HTERT RPE-1 (cell line): Measurements from ENCODE around the gene APOBEC3C.
"Not testable (repeated sequence)": the region's sequence is repeated elsewhere in the genome, so short reads cannot be mapped to it uniquely, and the experiment has no call there.

Experiments
- in situ Hi-C: fragments of 300-500 bp; cut with MboI; formaldehyde crosslinking; loops from 4 replicates; pipeline ENCODE4 v1.14.3; 2020; ENCODE audit warnings: low sequenced_read_pairs

Gene APOBEC3C

GRCh38 chr22:39055658-39056057 is 41.6 kb downstream of the APOBEC3C start:
- in situ Hi-C loops, result no loop called here

DNA sequence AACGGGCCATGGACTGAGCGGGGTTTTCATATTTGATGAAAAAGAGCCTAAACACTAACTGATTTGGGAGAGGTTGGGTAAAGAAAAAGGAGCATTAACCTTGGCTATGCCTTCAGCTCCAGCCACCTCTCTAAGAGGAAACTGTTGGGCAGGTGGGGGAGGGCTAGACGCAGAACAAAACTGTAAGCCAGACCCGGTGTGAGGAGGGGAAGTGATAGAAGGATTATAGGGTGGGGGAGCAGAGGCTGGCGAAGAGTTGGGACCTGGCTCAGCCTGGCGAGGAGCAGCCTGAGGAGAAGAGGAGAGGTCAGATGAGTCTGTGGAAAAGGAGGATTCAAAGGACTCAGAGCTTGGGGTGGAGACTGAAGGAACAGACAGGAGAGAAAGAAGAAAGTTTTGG is 47.2 kb downstream of the APOBEC3C start:
- in situ Hi-C loops, result not testable (repeated sequence)

DNA sequence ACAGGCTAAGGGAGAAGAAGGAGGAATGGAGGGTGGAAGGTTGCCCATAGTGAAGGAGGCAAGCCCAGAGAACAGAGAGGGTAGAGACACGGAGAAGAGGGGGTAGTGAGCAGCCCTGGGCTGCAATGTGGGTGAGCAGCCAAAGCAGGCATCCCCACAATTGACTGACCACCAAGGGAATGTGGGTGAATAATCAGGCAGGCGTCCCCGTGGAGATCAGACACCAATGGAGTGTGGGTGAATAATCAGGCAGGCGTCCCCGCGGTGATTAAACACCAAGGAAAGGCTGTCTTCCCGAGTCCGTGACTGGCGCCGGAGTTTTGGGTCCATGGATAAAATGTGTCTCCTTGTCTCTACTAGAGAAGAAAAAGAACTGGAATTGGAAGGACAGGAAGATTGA is 47.9 kb downstream of the APOBEC3C start:
- in situ Hi-C loops, result not testable (repeated sequence)

- in situ Hi-C loops, result not testable (repeated sequence)
These were observed 49.8 kb downstream of the APOBEC3C start for GRCh38 chr22:39063904-39064303.

- in situ Hi-C loops, result not testable (repeated sequence)
These were observed 52.6 kb downstream of the APOBEC3C start for GRCh38 chr22:39066442-39067276.

- in situ Hi-C loops, result no loop called here
These were observed 54.2 kb downstream of the APOBEC3C start for GRCh38 chr22:39068033-39068785.
